GM12878 (cell line): ENCODE data around the gene OSGIN1. TPM values are rescaled to one million over a fixed set of nuclear protein-coding genes. Genes with fewer than 3 reads are reported as not detected.

Experiments
- ATAC-seq: fragments of 200-7000 bp; cut with Tn5 transposase; 3 replicates; pipeline ENCODE4 v1.9.1; 2020; ENCODE audit warnings: mild to moderate bottlenecking, moderate library complexity
- BruUV-seq: library from RNA; stranded (reverse); fragments of 400-500 nt; replicated peaks from 2 replicates; lab custom pipeline; 2021; lab: Mats Ljungman, UMichigan
- CTCF ChIA-PET: fragments of 300-600 bp; sonication (Branson Sonifier 250); formaldehyde crosslinking; extraction: SDS; loops from one replicate; lab custom pipeline; 2021; ENCODE audit warnings: inconsistent platforms; lab: Yijun Ruan, JAX
- POLR2A ChIA-PET: fragments of 350-600 bp; formaldehyde crosslinking; extraction: SDS; loops from one replicate; lab custom pipeline; 2021; ENCODE audit warnings: inconsistent platforms; lab: Charles Lee
- RAD21 ChIA-PET: fragments of 300-600 bp; sonication (Branson Sonifier 250); formaldehyde crosslinking; loops from one replicate; lab custom pipeline; 2023; ENCODE audit warnings: antibody characterized with exemption; ENCODE audit not compliant: unreplicated experiment; lab: Charles Lee
- SMC1A ChIA-PET: fragments of 300-600 bp; sonication (Branson Sonifier 250); formaldehyde crosslinking; loops from one replicate; lab custom pipeline; 2023; ENCODE audit not compliant: unreplicated experiment, uncharacterized antibody; lab: Charles Lee
- DNase-seq: peaks from one replicate; pipeline ENCODE4 v3.0.0-alpha.2; 2011; ENCODE audit warnings: low read depth, low spot score
- FAIRE-seq: peaks from 3 replicates; lab custom pipeline; 2011; peaks lifted over from hg19 to GRCh38; lab: Jason Lieb, UNC
- H2AFZ ChIP-seq: 2 replicates; pipeline ENCODE4 v1.6.0; 2011; ENCODE audit warnings: low read depth, low read length, control low read depth; ENCODE audit not compliant: control insufficient read depth
- H3K27ac ChIP-seq: 2 replicates; pipeline ENCODE4 v1.5.1; 2011; ENCODE audit warnings: control low read depth; ENCODE audit not compliant: control insufficient read depth, insufficient read depth
- H3K27me3 ChIP-seq, 2 experiments: replicated peaks in 1 of 2; 2 replicates each; pipeline versions ENCODE4 v1.6.0 to v1.6.1; 2011; ENCODE audit warnings: low read length in 1 of 2; ENCODE audit not compliant: control insufficient read depth in 2 of 2, insufficient read depth in 2 of 2
- H3K36me3 ChIP-seq, 2 experiments: 2 replicates each; pipeline ENCODE4 v1.5.1; 2011; ENCODE audit warnings: low read length in 1 of 2; ENCODE audit not compliant: control insufficient read depth in 2 of 2, insufficient read depth in 2 of 2
- H3K4me1 ChIP-seq: 2 replicates; pipeline ENCODE4 v1.6.1; 2011; ENCODE audit warnings: mild to moderate bottlenecking, low read length, moderate library complexity, mixed read lengths; ENCODE audit not compliant: control insufficient read depth, insufficient read depth
- H3K4me2 ChIP-seq: 2 replicates; pipeline ENCODE4 v1.6.0; 2011; ENCODE audit warnings: control low read depth; ENCODE audit not compliant: control insufficient read depth, insufficient read depth
- H3K4me3 ChIP-seq: fragments of 200-600 bp; sonication (generic); 2 replicates; pipeline ENCODE4 v1.5.1; 2016
- H3K79me2 ChIP-seq: 2 replicates; pipeline ENCODE4 v1.6.0; 2011; ENCODE audit warnings: low read length; ENCODE audit not compliant: control insufficient read depth, insufficient read depth
- H3K9ac ChIP-seq: 2 replicates; pipeline ENCODE4 v1.8.0; 2011; ENCODE audit warnings: low read length, control low read depth, mixed read lengths; ENCODE audit not compliant: control insufficient read depth, insufficient read depth
- H3K9me3 ChIP-seq: replicated peaks from 3 replicates; pipeline ENCODE4 v1.5.1; 2011; ENCODE audit warnings: mild to moderate bottlenecking, low read length; ENCODE audit not compliant: control insufficient read depth, insufficient read depth
- H4K20me1 ChIP-seq: 2 replicates; pipeline ENCODE4 v1.6.0; 2011; ENCODE audit not compliant: control insufficient read depth, insufficient read depth
- NR2C2 ChIP-seq: IDR thresholded peaks from 2 replicates; pipeline ENCODE4 v1.6.1; 2011; ENCODE audit warnings: borderline replicate concordance, low read depth; ENCODE audit not compliant: control insufficient read depth, insufficient read length
- SREBF1 ChIP-seq: IDR thresholded peaks from 2 replicates; pipeline ENCODE4 v1.6.1; 2012; ENCODE audit warnings: mild to moderate bottlenecking, low read length
- SREBF2 ChIP-seq: IDR thresholded peaks from 2 replicates; pipeline ENCODE4 v1.6.1; 2012; ENCODE audit warnings: mild to moderate bottlenecking, low read length
- STAT1 ChIP-seq: fragments of 450-650 bp; conservative IDR thresholded peaks from 2 replicates; pipeline ENCODE4 v1.6.1; 2014; ENCODE audit warnings: antibody characterized with exemption, mild to moderate bottlenecking
- TAF1 ChIP-seq: IDR thresholded peaks from 2 replicates; pipeline ENCODE4 v1.6.1; 2011; ENCODE audit warnings: mild to moderate bottlenecking, low read depth, low read length, borderline replicate concordance
- ZNF217 ChIP-seq: fragments of 450-650 bp; IDR thresholded peaks from 2 replicates; pipeline ENCODE4 v1.6.1; 2017; ENCODE audit warnings: antibody characterized with exemption, mild to moderate bottlenecking
- ZNF274 ChIP-seq: IDR thresholded peaks from one replicate; pipeline ENCODE4 v1.8.0; 2011; ENCODE audit not compliant: insufficient read length, insufficient read depth
- ZSCAN29 ChIP-seq: fragments of 450-650 bp; IDR thresholded peaks from 2 replicates; pipeline ENCODE4 v1.6.1; 2017; ENCODE audit warnings: mild to moderate bottlenecking, moderate library complexity
- WGBS: methylation state at CpG from one replicate; pipeline ENCODE4 v1.1.6; 2016; ENCODE audit warnings: low lambda C conversion rate; ENCODE audit not compliant: insufficient replicate concordance, insufficient coverage; ENCODE audit errors: missing lambda C conversion rate; 5-methylcytosine and 5-hydroxymethylcytosine counted together
- in situ Hi-C: fragments of 300-500 bp; cut with MboI; formaldehyde crosslinking; loops from 9 replicates; pipeline ENCODE4 v1.14.3; 2018; ENCODE audit warnings: mixed read lengths
- intact Hi-C: fragments of 100-400 bp; cut with micrococcal nuclease; formaldehyde crosslinking; loops from one replicate; pipeline ENCODE4 v1.14.2; 2022; ENCODE audit not compliant: unreplicated experiment
- polyA plus RNA-seq, 11 experiments: library from polyadenylated mRNA; depleted of rRNA in 4 of 11; unstranded in 6 of 11; stranded (reverse) in 5 of 11; fragments of >200 nt; fragmentation: Nextera tagmentation in 4 of 11; fragmentation: Illumina TruSeq in 1 of 11; extraction: Ambion mirVana in 4 of 11; extraction: Trizol in 1 of 11; gene quantifications; 1 replicate in 1 of 11; 2 replicates in 10 of 11; pipeline versions ENCODE4 v1.2.1 to v1.2.3, GENCODE V29; 2011 to 2016; ENCODE audit warnings: inconsistent platforms in 2 of 11, missing spikeins in 2 of 11, low read depth in 1 of 11
- total RNA-seq, 4 experiments: library from RNA; depleted of rRNA in 3 of 4; stranded (reverse); fragments of >200 nt in 3 of 4; fragmentation: Illumina TruSeq in 1 of 4; extraction: Trizol in 1 of 4; gene quantifications; 2 replicates each; pipeline versions ENCODE4 v1.2.1 to v1.2.3, GENCODE V29; 2013 to 2021
- TF ChIP-seq, protein P1 (sequence below): fragments of 450-650 bp; IDR thresholded peaks from 2 replicates; pipeline ENCODE4 v1.6.1; 2018; ENCODE audit warnings: borderline replicate concordance, mild to moderate bottlenecking; ENCODE audit not compliant: partially characterized antibody
- TF ChIP-seq, protein P2 (sequence below): fragments of 450-650 bp; IDR thresholded peaks from 2 replicates; pipeline ENCODE4 v1.6.1; 2016; ENCODE audit warnings: mild to moderate bottlenecking, moderate library complexity, borderline replicate concordance

Gene OSGIN1
- total and polyA plus RNA-seq, 10 of the 15 experiments (the other 5 are each of a cell fraction or from before 2014, with no cell fraction given), result 0.06 to 0.18 (median 0.13) TPM; not detected in 5

DNA sequence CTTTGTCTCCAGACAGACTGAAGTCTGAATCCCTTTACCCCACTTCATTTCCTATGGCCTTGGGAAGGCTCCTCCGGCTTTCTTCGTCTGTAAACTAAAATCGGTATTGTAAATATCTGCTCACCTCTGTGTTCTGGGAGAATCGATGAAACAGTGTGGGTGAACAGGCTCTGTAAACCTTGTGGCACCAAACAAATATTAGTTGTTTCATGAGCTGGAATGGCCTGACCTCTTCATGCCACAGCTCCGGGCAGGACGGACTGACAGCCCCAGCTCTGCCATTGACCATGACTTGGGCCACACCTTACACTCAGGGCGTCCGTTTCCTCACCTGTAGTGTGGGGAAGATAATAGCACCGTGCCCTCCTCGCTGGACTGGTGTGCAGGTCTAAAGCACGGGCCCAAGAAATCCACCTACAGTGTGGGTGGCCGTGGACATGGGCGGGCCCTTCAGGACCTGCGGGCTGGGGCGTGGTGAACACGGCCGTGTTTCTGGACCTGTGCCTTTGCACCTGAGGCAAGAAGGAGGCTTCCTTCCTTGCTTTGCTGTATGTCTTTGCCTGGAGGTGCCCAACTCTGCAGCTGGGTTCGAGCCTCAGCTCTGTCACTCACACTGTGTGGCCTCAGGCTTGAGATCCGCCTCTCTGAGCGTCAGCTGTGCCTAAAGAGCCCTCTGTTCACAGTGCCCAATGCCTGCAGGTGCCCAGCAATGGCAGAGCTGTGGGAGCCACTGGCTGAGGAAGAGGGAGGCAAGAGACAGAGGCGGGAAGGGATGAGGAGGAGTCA, 6.1 kb upstream of the OSGIN1 start:
- 50% methylated on average over 21 of the region's 21 CpGs for WGBS

More for the DNA sequence above, 6.1 kb upstream of the OSGIN1 start:
- in situ Hi-C loops (no loop called here), intact Hi-C loops (no loop called here)
- H3K27me3 ChIP-seq, result no peaks in the 10 kb centered on the region; a peak in 1 of 4 replicates
- DNase-seq (no peak), FAIRE-seq (no peak), ATAC-seq (no peak)
- no peak overlapping the region for H3K4me3 ChIP-seq
- H3K79me2 ChIP-seq, result no peaks in the 10 kb centered on the region
- CTCF ChIA-PET, result interaction anchor here (0.9 kb wide), 1 partner anchor 10 kb away, joined by 3 read pairs; no protein-coding TSS in a partner anchor
- H3K9ac ChIP-seq, result no peak overlapping the region
- H3K4me1 ChIP-seq, result no peaks in the 10 kb centered on the region
- H2AFZ ChIP-seq, result no peak overlapping the region
- TF ChIP-seq SREBF2 (no peak), NR2C2 (no peak), ZNF274 (no peak), ZSCAN29 (no peak), STAT1 (no peak), TAF1 (no peak), ZNF217 (no peak), SREBF1 (no peak)
- TF ChIP-seq, protein P1, sequence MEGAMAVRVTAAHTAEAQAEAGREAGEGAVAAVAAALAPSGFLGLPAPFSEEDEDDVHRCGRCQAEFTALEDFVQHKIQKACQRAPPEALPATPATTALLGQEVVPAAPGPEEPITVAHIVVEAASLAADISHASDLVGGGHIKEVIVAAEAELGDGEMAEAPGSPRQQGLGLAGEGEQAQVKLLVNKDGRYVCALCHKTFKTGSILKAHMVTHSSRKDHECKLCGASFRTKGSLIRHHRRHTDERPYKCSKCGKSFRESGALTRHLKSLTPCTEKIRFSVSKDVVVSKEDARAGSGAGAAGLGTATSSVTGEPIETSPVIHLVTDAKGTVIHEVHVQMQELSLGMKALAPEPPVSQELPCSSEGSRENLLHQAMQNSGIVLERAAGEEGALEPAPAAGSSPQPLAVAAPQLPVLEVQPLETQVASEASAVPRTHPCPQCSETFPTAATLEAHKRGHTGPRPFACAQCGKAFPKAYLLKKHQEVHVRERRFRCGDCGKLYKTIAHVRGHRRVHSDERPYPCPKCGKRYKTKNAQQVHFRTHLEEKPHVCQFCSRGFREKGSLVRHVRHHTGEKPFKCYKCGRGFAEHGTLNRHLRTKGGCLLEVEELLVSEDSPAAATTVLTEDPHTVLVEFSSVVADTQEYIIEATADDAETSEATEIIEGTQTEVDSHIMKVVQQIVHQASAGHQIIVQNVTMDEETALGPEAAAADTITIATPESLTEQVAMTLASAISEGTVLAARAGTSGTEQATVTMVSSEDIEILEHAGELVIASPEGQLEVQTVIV, result no peak
- TF ChIP-seq, protein P2, sequence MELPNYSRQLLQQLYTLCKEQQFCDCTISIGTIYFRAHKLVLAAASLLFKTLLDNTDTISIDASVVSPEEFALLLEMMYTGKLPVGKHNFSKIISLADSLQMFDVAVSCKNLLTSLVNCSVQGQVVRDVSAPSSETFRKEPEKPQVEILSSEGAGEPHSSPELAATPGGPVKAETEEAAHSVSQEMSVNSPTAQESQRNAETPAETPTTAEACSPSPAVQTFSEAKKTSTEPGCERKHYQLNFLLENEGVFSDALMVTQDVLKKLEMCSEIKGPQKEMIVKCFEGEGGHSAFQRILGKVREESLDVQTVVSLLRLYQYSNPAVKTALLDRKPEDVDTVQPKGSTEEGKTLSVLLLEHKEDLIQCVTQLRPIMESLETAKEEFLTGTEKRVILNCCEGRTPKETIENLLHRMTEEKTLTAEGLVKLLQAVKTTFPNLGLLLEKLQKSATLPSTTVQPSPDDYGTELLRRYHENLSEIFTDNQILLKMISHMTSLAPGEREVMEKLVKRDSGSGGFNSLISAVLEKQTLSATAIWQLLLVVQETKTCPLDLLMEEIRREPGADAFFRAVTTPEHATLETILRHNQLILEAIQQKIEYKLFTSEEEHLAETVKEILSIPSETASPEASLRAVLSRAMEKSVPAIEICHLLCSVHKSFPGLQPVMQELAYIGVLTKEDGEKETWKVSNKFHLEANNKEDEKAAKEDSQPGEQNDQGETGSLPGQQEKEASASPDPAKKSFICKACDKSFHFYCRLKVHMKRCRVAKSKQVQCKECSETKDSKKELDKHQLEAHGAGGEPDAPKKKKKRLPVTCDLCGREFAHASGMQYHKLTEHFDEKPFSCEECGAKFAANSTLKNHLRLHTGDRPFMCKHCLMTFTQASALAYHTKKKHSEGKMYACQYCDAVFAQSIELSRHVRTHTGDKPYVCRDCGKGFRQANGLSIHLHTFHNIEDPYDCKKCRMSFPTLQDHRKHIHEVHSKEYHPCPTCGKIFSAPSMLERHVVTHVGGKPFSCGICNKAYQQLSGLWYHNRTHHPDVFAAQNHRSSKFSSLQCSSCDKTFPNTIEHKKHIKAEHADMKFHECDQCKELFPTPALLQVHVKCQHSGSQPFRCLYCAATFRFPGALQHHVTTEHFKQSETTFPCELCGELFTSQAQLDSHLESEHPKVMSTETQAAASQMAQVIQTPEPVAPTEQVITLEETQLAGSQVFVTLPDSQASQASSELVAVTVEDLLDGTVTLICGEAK, result no peak
- SMC1A ChIA-PET, result no interaction called here
- POLR2A ChIA-PET, result no interaction called here
- H3K27ac ChIP-seq, result no peak overlapping the region
- no peaks in the 10 kb centered on the region for H4K20me1 ChIP-seq
- RAD21 ChIA-PET, result no interaction called here
- no peak overlapping the region for H3K4me2 ChIP-seq
- no peaks in the 10 kb centered on the region for H3K9me3 ChIP-seq
- no peaks in the 10 kb centered on the region for H3K36me3 ChIP-seq
- no TSS peak for BruUV-seq
